ENCODE measurements around the gene MYO3B.
"Not testable (repeated sequence)": the region's sequence is repeated elsewhere in the genome, so short reads cannot be mapped to it uniquely, and the experiment has no call there.

The MYO3B gene

DNA sequence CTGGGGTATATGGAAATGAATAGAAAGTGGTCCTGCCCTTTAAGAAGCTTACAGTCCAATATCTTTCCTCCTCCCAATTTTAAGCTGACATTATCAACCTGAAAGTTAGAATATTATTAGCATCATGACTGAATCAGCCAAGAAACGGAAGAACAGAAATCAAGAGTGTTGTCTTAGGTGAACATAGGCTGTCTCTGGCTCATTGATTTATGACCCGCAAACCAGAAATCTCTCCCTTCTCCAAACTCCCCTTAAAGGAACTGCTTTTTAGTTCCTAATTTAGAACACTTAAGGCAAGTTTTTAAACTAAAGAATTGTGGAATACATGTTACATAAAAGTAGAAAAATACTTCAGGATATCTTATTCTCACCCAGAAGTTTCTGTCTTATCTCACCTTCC lies 62.7 kb downstream of the MYO3B start:
- DNase-seq: no peak

DNA sequence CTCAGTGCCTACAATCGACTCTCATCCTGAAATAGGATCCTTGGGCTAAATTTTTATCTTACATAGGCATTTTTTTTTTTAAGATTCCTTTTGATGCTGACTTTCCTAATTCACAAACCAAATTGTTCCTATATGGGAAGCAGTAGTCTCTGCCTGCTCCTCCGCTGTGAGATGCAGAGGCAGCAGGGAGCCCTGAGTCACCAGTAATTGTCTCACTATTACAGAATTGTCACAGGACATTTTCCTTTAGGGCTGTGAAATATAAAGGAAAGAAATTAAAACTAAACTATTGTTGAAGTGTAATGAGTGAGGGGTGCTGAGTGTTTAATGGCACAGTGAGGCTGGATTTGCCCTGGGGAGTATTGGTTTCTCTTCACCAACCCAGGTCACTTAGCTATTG lies 63.8 kb downstream of the MYO3B start:
- DNase-seq: no peak

DNA sequence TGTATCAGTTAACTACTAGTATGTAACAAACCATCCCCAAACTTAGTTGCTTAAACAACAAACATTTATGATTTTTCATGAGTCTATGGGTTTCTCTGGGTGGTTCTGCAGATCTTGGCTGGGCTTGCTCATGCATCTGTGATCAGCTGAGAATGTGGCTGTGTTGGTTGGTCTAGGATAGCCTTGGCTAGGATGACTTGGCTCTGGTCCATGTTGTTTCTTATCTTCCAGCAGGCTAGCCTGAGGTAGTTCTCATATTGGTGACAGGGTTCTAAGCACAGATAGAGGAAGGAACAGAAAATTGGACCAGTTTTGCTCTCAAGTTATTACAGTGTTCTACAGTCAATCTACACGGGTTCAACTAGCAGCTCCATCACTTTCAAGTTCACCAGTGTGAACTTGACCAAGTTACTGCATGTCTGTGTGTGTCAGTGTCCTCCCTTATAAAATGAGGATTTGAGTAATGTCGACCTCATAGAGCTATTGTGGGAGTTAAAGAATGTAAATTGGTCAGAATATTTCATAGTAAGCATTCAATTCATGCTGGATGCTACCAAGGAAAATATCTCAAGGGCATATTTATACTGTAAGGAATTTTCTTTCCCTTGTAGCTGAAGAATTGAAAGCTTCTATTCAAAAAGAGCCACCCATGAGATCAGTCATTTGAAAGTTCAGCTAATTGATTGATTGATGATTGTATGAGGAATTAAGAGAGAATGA lies 65.3 kb downstream of the MYO3B start:
- DNase-seq: no peak

DNA sequence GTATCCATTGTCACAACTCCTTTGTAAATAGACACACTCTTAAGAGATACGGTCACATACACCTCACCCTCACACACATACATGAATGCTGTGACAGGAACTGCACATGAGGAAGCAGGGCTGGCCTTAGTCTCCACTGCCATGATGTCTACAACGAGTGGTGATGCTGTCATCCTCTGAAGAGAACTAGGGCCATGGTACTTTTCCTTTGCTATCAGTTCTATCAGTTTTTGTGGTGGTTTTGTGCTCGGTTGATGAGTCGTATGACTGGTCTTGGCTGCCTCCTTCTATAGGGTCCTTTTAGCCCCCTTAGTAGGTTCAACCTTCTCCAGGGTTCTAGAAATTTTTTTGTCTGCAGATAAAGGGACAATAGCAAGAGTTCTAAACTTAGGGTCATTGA lies 66.0 kb downstream of the MYO3B start:
- DNase-seq: no peak

DNA sequence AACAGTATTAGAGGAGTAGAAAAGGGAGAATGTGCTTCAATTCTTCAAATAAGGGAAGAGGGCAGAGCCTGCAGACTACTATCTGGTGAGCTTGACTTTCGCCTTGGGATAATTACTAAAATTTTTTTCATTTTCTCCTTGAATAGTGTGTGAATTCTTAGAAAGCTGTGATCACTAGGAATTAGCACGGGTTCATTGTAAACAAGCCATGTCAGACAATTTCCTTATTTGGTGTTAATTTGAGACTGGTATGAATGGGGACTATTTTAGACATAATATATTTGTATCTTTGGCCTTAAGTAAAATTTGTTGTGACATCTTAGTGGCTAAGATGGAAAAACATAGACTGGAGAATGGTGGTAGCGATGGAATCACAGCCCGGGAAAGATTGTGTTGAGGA lies 66.6 kb downstream of the MYO3B start:
- DNase-seq: no peak

DNA sequence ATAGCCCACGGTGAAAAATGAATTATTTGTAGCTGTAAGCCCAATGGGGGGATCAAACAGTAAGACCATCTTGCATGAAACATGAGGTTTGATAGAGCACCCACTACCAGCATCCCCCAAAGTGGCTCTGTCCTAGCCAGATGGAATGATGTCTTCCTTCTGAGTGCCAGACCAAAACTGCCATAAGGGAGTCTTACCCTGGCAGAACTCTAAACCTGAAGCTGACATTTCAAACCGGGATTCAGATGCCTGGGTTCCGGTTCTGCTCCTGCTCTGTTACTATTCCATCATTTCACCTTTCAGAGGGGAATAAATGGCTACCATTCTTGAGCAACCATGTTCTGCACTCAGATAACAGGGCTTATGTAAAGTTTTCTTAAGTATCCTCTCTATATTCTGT lies 67.4 kb downstream of the MYO3B start:
- no peak for DNase-seq

DNA sequence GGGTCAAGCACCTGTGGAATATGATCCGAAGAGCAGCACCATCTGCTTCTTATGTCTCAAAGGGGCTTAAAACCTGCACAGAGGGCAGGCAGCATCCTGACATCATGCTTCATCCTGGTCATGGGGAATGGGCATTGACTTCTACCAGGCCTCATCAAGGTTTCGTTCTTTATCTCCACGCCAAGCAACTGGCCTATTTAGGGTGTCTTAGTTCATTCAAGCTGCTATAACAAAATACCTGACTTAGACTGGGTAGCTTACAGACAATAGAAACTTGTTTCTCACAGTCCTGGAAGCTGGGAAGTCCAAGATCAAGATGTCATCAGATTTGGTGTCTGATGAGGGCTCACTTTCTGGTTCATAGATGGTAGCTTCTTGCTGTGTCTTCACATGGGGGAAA lies 69.4 kb downstream of the MYO3B start:
- no peak for DNase-seq

DNA sequence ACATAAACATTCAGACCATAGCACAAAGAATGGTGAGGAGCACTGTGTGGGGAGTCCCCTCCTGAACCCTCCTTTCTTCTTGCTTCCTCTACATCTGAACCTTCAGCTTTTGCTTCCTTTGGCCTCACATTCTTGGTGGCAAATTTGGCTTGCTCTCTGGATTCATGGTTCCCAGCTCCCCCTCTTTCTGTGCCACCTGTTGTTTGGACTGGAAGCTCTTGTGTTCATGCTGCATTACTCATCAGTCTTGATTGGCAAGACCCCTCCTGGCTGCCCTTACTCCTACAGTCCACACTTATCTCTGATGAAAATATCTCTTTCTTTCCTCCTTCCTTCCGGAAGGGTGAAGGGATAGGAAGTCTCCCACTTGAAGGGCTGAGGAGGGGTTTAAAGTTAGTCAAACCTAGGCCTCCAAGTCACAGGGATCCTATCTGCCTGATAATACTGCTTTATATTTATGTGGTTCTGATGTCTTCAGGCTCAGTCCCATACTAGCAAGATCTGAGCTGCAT lies 70.0 kb downstream of the MYO3B start:
- no peak for DNase-seq

DNA sequence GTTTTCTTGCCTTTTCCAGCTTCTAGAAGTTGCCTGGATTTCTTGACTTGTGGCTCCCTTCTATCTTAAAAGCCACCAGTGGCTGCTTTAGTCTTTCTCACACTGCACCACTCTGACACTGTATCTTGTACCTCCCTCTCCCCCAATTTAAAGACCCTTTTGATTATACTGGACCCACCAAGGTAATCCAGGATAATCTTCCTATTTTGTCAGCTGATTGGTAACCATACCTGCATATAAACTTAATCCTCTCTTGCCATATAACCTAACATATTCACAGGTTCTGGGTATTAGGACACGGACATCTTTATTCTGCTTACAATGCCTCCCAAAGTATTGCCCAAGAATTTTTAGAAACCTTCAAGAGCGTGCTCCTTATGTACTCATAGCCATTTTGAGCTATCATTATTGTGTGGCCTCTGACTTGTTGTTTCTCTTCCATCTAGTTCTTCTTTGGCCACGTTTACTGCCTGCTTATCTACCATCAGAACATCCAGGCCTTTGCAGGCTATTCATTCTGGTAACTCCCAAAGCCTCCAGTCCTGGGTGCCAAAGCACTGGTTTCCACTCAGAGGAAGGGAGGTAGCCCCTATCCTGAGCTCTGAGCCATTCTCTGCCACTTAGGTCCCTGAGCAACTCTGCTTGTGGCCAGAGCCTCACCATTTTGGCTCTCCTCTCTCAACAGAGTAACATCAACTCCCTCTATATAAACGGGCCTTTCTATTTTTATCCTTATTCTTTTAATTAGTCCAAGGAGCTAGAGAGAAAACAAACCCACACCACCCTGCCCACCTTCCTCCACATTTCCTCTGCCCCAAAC lies 70.8 kb downstream of the MYO3B start:
- DNase-seq: no peak

DNA sequence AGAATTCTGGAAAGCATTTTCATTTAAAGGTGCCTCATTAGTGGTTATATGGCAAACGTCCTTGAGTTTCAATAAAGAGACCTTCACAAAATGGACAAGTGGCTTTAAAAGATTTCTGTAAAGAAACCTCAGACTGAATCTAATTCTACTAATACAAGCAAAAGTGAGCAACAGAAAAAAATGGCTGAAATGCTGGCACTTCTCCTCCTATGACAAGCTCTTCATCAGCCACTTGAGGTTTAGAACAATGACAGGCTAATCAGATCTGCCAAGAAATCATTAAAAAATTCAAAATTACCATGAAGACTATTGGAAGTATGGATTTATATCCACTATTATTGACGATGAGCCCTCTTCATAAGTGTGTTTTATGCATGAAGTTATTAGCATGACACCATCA lies 71.8 kb downstream of the MYO3B start:
- DNase-seq: no peak

DNA sequence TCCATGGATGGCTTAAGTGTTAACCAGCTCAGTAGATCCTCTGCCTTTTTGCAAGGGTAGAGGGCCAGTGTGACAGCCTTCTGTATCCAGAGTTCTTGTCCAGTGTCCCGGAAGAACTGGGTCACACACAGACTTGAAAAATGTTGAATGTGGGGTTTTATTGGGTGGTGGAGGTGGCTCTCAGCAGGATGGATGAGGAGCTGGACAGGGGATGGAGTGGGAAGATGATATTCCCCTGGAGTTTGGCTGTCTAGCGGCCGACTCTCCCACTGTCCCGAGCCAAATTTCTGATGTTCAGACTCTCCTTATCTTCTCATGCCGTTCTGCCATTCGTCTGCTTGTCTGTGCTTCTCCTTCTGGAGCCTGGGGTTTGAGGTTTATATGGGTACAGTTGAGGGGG lies 72.6 kb downstream of the MYO3B start:
- no peak for DNase-seq

DNA sequence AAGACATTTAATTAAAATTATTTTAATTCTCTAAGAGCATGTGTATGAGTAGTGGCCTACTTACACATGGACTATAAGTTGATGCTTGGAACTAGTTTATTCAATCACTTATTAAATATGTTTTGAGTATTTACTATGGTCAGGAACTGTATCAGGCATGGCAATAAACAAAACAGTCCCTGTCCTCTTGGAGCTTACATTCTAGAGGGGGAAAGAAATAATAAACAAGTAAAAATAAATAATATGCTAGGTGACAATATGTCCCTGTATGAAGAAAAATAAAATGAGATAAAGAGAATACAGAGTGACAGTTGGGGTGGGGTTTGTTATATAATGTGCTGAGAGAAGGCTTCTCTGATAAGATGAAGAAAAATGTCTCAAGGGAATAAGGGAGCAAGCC lies 74.5 kb downstream of the MYO3B start:
- no peak for DNase-seq

DNA sequence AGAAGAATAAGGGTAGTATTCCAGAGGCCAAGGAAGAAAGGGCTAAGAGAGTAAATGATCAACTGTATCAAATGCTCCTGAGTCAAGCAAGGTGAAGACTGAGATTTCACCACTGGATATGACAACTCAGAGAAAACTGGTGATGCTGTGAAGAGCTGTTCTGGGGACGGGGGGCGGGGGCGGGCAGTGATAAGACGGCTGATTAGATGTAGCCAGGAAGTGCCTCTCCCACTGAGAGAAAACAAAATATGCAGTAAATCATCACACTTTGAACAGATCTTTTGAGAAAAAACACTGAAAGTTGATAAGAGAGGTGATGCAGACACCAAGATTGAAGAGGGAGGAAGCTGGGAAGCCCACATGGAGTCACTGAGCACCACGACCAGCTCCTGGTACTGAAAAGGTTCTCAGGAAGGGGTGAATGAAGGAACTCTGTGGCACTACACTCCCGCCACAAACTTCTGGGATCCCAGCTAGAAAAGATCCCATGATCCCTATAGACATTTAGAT lies 75.8 kb downstream of the MYO3B start:
- DNase-seq: no peak

DNA sequence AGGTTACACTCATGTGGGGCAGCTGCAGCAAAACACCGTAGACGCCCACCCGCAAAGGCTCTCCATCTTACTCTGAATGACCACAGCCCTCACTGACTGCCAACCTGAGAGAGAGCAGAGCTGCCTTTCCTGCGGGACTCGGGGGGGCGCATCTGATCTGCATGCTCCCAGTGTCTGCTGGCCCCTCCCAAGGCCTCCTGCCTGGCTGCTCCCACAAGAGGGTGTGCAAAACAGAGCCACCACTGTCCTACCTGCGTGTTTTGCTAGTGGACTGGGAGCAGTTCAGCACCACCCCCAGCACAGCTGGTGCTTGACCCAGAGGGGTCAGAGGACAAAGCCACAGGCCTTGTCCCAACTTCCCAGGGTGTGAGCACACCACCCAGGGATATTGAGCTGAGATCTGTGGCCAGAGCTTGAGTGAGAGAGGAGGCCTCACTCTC lies 76.4 kb downstream of the MYO3B start:
- DNase-seq: no peak

DNA sequence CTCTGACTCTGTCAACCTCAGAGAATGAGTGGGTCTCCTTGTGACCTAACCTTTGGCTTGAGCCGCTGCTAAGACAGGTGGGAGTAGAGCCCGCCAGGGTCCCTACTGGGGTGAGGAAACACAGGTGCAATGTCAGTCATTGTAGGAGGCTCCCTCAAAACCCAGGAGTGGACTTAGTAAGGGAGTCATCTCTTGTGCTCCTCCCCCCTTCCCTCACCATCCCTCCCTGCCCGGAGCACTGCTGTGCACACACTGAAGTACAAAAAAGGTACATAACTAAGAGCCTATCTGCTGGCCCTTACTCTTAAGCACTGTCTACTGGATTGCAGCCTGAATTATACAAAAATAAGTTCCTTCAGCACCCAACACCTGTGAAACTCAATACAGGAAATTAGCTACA lies 77.2 kb downstream of the MYO3B start:
- no peak for DNase-seq

DNA sequence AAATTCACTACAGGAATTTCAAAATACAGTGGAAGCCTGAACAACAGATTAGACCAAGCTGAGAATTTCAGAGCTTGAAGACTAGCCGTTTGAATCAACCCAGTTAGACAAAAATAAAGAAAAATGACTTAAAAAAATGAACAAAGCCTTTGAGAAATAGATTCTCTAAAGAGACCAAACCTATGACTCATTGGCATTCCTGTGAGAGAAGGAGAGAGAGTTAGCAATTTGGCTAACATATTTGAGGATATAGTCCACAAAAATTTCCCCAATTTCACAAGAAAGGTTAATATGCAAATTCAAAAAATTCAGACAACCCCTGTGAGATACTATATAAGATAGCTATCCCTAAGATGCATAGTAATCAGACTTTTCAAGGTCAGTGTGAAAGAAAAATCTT lies 78.0 kb downstream of the MYO3B start:
- DNase-seq: no peak

DNA sequence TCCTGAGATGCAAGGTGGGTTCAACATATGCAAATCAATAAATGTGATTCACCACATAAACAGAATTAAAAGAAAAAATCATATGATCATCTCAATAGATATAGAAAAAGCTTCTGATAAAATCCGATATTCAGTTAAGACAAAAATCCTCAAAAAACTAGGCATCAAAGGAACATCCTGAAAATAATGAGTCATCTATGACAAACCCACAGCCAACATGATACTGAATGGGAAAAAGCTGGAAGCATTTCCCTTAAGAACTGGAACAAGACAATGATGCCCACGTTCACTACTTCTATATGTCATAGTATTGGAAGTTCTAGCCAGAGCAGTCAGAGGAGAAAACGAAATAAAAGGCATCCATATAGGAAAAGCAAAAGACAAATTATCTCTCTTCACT lies 80.4 kb downstream of the MYO3B start:
- no peak for DNase-seq

DNA sequence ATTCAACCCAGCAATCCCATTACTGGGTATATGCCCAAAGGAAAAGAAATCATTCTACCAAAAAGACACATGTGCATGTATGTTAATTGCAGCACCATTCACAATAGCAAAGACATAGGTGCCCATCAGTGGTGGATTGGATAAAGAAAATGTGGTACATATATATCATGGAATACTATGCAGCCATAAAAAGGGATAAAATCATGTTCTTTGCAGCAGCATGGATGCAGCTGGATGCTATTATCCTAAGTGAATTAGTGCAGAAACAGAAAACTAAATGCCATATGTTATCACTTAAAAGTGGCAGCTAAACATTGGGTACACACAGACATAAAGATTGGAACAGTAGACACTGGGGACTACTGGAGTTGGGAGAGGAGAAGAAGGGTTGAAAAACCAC lies 82.2 kb downstream of the MYO3B start:
- no peak for DNase-seq

DNA sequence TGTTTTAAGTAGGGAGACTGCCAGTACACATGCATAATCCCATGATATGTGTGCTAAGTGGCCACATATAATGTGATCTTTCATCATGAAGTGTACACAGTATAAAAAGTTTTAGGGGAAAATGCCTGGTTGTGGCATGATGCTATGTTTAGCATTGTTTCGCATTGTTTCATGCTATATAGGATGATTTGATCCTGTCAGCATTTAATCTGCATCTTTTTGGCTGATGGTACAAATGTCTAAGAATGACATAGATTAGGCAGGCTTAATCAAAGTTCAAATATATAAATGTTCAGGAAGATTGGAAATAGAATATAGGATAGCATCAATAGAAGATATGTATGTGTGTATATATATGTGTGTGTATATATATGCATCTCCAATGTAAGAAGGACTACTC lies 83.6 kb downstream of the MYO3B start:
- DNase-seq: no peak

DNA sequence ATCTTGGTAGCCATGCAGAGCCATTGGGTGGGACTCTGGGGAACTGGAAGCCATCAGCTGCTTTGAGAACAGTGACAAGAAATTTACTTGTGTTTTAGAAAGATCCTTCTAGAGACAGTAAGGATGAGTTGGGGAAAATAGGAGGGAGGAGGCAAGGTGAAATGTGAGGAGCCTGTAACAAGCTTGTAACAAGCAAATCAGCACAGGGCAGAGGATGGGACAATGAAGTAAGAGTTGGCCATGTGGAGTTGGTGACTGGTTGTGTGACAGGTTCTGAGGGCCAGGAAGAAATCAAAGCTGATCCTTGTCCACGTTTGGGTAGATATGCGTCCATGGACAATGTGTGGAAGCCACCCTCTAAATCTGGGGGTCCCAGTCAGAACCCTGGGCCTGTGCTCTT lies 84.4 kb downstream of the MYO3B start:
- DNase-seq: no peak

DNA sequence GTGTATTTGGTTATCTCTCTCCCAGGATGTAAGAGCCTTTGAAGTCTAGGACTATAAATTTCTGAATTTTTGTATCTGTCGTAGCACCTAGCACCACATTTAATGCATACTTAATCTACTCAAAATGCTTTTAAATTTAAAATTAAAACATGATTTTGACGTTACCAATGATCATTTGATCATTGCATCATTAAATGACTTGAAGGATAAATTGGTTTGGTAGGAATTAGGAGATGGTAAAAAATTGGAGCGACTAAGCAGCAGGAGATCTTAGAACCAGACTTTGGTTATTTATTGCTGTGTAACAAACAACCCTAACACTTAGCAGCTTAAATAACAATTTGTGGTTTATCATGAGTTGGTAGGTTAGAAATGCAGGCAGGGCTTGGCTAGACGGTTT lies 84.9 kb downstream of the MYO3B start:
- DNase-seq: no peak

DNA sequence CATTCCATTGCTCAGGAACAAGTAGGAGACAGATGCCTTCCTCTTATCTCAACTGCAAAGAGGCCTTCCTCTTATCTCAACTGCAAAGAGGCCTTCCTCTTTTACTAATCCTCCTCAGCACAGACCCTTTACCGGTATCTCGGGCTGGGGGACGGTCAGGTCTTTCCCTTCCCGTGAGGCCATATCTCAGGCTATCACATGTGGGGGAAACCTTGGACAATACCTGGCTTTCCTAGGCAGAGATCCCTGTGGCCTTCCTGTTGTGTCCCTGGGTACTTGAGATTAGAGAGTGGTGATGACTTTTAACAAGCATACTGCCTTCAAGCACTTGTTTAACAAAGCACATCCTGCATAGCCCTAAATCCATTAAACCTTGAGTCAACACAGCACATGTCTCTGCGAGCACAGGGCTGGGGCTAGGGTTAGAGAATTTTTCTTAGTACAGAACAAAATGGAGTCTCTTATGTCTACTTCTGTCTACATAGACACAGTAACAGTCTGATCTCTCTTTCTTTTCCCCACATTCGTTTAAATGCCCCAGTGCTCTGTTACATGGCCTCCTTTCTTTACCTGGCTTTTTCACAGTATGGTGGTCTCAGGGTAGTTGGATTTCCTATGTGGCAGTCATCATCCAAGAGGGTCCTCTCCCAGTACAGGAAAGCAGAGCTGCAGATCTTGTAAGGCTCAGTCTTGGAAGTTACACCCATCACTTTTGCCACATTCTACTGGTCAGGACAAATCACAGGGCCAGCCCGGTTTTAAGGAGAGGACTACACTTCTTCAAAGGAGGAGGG lies 86.0 kb downstream of the MYO3B start:
- not testable (repeated sequence) for DNase-seq

DNA sequence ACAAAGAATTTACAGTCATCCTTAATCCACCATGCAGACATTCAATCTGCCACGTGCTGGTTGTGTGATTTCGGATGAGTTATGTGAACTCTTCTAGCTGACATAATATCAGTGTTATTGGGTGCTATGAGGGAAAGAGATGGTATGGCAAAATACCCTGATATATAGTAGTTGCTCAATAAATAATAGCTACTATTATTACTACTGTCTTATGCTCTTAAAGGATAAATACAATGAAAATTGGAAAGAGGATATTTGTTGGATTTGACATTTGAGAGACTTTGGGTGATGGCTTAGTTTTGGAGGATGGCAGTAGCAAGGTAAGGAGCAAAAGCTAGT lies 86.5 kb downstream of the MYO3B start:
- DNase-seq: no peak

DNA sequence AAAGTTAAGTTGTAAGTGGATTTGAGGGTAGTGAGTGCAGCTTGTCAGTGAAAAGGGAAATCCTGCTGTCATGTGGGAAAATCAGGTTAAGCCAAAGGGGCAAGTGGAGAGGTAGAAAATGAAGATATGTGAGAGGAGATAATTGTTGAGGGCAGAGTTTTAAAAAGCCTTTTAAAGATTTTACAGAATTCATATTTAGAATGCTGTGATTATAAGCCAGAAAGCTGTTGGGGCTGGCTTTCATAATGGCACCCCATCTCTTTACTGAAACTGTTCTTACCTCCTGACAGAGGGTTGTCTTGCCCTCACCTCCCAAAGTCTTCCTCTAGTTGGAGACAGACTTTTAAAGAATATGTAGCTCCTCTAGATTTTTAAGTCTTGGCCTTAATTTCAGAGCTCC lies 86.9 kb downstream of the MYO3B start:
- DNase-seq: no peak

Measured in activated CD4-positive, CD25-positive, alpha-beta regulatory T cell treated with anti-CD3 and anti-CD28 coated beads, Interleukin-2, amount 50 U/mL, for 72 hours (primary cell).